Spleen (tissue), 11 donors: ENCODE data around the gene PLS1. TPM values are rescaled to one million over a fixed set of nuclear protein-coding genes. Genes with fewer than 3 reads are reported as not detected.

Experiments
- DNase-seq: peaks from one replicate; pipeline ENCODE4 v3.0.0-alpha.2; 2020
- H3K27ac ChIP-seq, 8 donors: fragments of 200-600 bp; sonication (generic) in 7 of 8; 1 replicate in 4 of 8; 2 replicates in 4 of 8; pipeline versions ENCODE4 v1.5.0 to v1.8.0; 2016 to 2021; ENCODE audit warnings: inconsistent platforms in 4 of 8, mild to moderate bottlenecking in 4 of 8, moderate library complexity in 1 of 8
- H3K27me3 ChIP-seq, 7 donors: fragments of 200-600 bp; sonication (generic) in 6 of 7; replicated peaks in 1 of 7; 1 replicate in 4 of 7; 2 replicates in 3 of 7; pipeline versions ENCODE4 v1.5.0 to v1.8.0; 2016 to 2021; ENCODE audit warnings: inconsistent platforms in 3 of 7, mild to moderate bottlenecking in 1 of 7
- H3K36me3 ChIP-seq, 6 donors: fragments of 200-600 bp; sonication (generic) in 5 of 6; 1 replicate in 4 of 6; 2 replicates in 2 of 6; pipeline versions ENCODE4 v1.5.0 to v1.8.0; 2016 to 2021; ENCODE audit warnings: inconsistent platforms in 2 of 6
- H3K4me1 ChIP-seq, 6 donors: fragments of 200-600 bp; sonication (generic) in 5 of 6; 1 replicate in 3 of 6; 2 replicates in 3 of 6; pipeline versions ENCODE4 v1.5.0 to v1.8.0; 2016 to 2021; ENCODE audit warnings: inconsistent platforms in 3 of 6
- H3K4me3 ChIP-seq, 8 donors: fragments of 200-600 bp; sonication (generic) in 7 of 8; 1 replicate in 4 of 8; 2 replicates in 4 of 8; pipeline versions ENCODE4 v1.5.0 to v1.8.0; 2016 to 2021; ENCODE audit warnings: inconsistent platforms in 4 of 8, mild to moderate bottlenecking in 4 of 8, moderate library complexity in 2 of 8
- H3K9me3 ChIP-seq, 8 donors: fragments of 200-600 bp; sonication (generic) in 7 of 8; 1 replicate in 4 of 8; 2 replicates in 4 of 8; pipeline versions ENCODE4 v1.5.0 to v1.8.0; 2016 to 2021; ENCODE audit warnings: inconsistent platforms in 4 of 8
- POLR2A ChIP-seq, 3 donors: fragments of 450-650 bp; IDR thresholded peaks; one replicate each; pipeline ENCODE4 v1.5.1; 2017; ENCODE audit warnings: antibody characterized with exemption in 3 of 3, mild to moderate bottlenecking in 1 of 3
- POLR2AphosphoS5 ChIP-seq, 3 donors: sonication (generic); formaldehyde crosslinking; IDR thresholded peaks; one replicate each; pipeline ENCODE4 v1.5.1; 2017; ENCODE audit warnings: antibody characterized with exemption in 3 of 3
- WGBS, 5 donors: extraction: QIAGEN DNeasy Blood & Tissue Kit in 3 of 5; methylation state at CpG; one replicate each; pipeline versions ENCODE4 v1.1.5 to v1.1.7; 2013 to 2018; 5-methylcytosine and 5-hydroxymethylcytosine counted together
- intact Hi-C: fragments of 100-400 bp; cut with DNase I; formaldehyde crosslinking; loops from one replicate; pipeline ENCODE4 v1.15.0; 2023; ENCODE audit warnings: low total_unique reads
- polyA plus RNA-seq, 3 donors: library from polyadenylated mRNA; stranded (reverse); fragments of 200-250 nt; gene quantifications; one replicate each; pipeline ENCODE4 v1.2.1, GENCODE V29; 2013
- total RNA-seq, 7 donors: library from RNA; depleted of rRNA in 3 of 7; stranded (reverse); fragments of >200 nt in 3 of 7; fragmentation: NEBNext Ultra II Directional in 4 of 7; extraction: Animal tissue kit (Norgen Biotek cat#: 25700) in 4 of 7; gene quantifications; one replicate each; pipeline versions ENCODE4 v1.1.0 to v1.2.1, GENCODE V29; 2016 to 2021
- TF ChIP-seq, protein P1 (sequence below), 11 experiments: fragments of 200-600 bp in 7 of 11; fragments of 450-650 bp in 4 of 11; sonication (generic) in 4 of 11; IDR thresholded peaks in 8 of 11; conservative IDR thresholded peaks in 3 of 11; 1 replicate in 7 of 11; 2 replicates in 4 of 11; pipeline versions ENCODE4 v1.4.0 to v1.8.0; 2016 to 2021; ENCODE audit warnings: antibody characterized with exemption in 11 of 11, inconsistent platforms in 4 of 11, mild to moderate bottlenecking in 1 of 11
- donor health status: healthy with polysubstance abuse.
- donor health status: DM: no; HTN: no; CAD: no; lungs with moderate emphysema.
- donor health status: DM: no; HTN: no; CAD: no.
- donor health status: Bipolar disorder and iron deficiency.
- donor health status: healthy.
- donor health status: DM: no; HTN: no; CAD: no.
- donor health status: DM: yes; HTN: yes; CAD: no.

Gene PLS1
- total and polyA plus RNA-seq, 10 donors = 0.09 to 3.0 (median 1.2) TPM

DNA sequence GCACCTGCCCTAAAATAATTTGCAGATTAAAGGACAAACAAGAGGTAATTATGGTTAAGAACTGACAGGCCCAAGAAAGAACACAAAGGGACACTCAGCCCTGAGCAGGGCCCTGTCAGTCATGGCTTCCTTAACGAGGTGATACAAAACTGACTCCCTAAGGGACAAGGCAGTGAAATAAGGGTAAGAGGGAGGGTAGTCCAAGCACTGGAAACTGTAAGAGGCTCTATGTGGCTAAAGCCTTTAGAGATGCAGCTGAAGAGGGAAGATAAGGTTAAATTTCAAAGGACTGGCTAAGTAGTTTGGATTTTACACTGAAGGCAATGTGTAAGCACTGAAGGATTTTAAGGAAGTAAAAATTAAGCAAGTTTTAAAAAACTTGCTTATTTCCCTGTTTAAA, 21.5 kb upstream of the PLS1 start:
- DNase-seq = no peak
- no peak for TF ChIP-seq POLR2AphosphoS5 (IDR thresholded peaks at IDR 0.05)
- TF ChIP-seq, protein P1, sequence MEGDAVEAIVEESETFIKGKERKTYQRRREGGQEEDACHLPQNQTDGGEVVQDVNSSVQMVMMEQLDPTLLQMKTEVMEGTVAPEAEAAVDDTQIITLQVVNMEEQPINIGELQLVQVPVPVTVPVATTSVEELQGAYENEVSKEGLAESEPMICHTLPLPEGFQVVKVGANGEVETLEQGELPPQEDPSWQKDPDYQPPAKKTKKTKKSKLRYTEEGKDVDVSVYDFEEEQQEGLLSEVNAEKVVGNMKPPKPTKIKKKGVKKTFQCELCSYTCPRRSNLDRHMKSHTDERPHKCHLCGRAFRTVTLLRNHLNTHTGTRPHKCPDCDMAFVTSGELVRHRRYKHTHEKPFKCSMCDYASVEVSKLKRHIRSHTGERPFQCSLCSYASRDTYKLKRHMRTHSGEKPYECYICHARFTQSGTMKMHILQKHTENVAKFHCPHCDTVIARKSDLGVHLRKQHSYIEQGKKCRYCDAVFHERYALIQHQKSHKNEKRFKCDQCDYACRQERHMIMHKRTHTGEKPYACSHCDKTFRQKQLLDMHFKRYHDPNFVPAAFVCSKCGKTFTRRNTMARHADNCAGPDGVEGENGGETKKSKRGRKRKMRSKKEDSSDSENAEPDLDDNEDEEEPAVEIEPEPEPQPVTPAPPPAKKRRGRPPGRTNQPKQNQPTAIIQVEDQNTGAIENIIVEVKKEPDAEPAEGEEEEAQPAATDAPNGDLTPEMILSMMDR (IDR thresholded peaks at IDR 0.05 in 8 of 11, conservative IDR thresholded peaks at IDR 0.05 in 3 of 11) = no peak
- TF ChIP-seq POLR2A (IDR thresholded peaks at IDR 0.05) = no peak
- Histone ChIP-seq H3K27me3 (no peaks in the 10 kb centered on the region), H3K4me3 (no peak overlapping the region), H3K27ac (peak overlapping the region in 2 of 8 donors; percentile 37 to 45), H3K36me3 (peaks cover 0 to 31% (median 8%) of the 10 kb centered on the region in 6 donors), H3K4me1 (peaks cover 27 to 64% (median 45%) of the 10 kb centered on the region in 6 donors), H3K9me3 (no peaks in the 10 kb centered on the region)
- WGBS, 5 donors = 42 to 75% (median 48%) methylated on average over 1 of the region's 1 CpG
- intact Hi-C loops = no loop called here

- Histone ChIP-seq H3K9me3 (no peaks in the 10 kb centered on the region), H3K27me3 (no peaks in the 10 kb centered on the region), H3K4me3 (peak overlapping the region in 1 of 8 donors; percentile 84), H3K27ac (no peak overlapping the region), H3K36me3 (peaks cover 0 to 15% (median 0%) of the 10 kb centered on the region in 6 donors), H3K4me1 (peaks cover 27 to 65% (median 46%) of the 10 kb centered on the region in 6 donors)
- no peak for DNase-seq
- TF ChIP-seq, protein P1 (IDR thresholded peaks at IDR 0.05 in 8 of 11, conservative IDR thresholded peaks at IDR 0.05 in 3 of 11) = no peak
- TF ChIP-seq POLR2A (IDR thresholded peaks at IDR 0.05) = no peak
- TF ChIP-seq POLR2AphosphoS5 (IDR thresholded peaks at IDR 0.05) = no peak
- intact Hi-C loops = no loop called here
Measured at GRCh38 chr3:142576792-142577191, 19.4 kb upstream of the PLS1 start.

GRCh38 chr3:142577696-142578328, 18.4 kb upstream of the PLS1 start:
- H3K27ac ChIP-seq = peak overlapping the region; percentile 90 to 97 (median 94)
- peaks cover 27 to 65% (median 46%) of the 10 kb centered on the region in 6 donors for H3K4me1 ChIP-seq
- TF ChIP-seq POLR2AphosphoS5 (IDR thresholded peaks at IDR 0.05) (no peak), POLR2A (IDR thresholded peaks at IDR 0.05) (no peak)
- TF ChIP-seq, protein P1 (IDR thresholded peaks at IDR 0.05 in 8 of 11, conservative IDR thresholded peaks at IDR 0.05 in 3 of 11) = no peak
- peak overlapping the region; percentile 81 to 97 (median 90) for H3K4me3 ChIP-seq
- no peaks in the 10 kb centered on the region for H3K27me3 ChIP-seq
- intact Hi-C loops = no loop called here
- H3K9me3 ChIP-seq = no peaks in the 10 kb centered on the region
- no peak for DNase-seq
- 10 to 18% (median 13%) methylated on average over 12 of the region's 12 CpGs for WGBS, 5 donors
- H3K36me3 ChIP-seq = peaks cover 0 to 5% (median 0%) of the 10 kb centered on the region in 6 donors

DNA sequence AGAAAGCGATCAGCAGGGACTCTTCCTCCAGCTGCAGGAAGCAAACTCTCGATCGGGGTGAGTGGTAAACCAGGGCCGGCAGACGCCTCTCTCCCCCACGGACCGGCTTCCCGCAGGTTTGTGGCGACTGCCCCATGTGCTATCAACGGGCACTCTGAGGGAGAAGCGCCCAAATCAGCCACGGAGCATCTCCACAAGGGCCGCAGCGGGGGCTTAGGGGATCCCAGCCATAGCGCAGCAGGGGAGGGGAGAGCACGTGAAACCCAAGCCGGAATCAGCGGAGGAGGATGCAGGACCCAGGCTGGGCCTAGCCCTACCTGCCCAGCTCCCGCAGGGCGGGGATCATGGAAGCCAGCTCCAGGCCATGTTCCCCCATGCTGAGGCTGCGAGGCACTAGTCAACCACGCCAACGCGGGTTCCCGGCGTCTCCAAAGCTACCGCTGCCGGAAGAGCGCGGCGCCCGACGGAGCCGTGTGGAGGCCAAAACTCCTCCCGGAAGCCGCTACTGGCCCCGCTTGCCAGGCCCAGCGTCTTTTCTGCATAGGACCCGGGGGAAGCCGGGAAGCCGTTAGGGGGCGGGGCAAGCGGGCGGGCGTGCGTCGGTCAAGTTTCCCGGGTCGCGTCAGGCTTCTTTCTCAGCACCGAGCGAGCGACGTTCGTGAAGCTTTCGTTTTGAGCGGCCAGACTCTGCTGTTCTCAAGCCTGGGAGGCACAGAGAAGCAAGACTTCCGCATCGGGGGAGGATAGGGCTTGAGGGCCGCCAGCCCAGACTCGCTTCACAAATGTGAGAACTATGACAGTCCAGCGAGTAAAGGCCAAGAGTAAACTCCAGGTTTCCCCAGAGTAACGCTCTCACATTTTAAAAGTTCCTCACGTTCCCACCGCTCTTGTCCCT, 17.6 kb upstream of the PLS1 start, which contains the start of gene ATR:
Gene ATR (minus strand): TSS at position 405 of the 895 bp plus-strand sequence. CDS start 29 bp downstream, at position 376.
- H3K9me3 ChIP-seq = no peaks in the 10 kb centered on the region
- peaks cover 27 to 58% (median 46%) of the 10 kb centered on the region in 6 donors for H3K4me1 ChIP-seq
- TF ChIP-seq POLR2AphosphoS5 (IDR thresholded peaks at IDR 0.05) = peak; percentile 96 to 98 (median 96)
- peak; percentile 16 to 86 (median 17) for TF ChIP-seq POLR2A (IDR thresholded peaks at IDR 0.05)
- TF ChIP-seq, protein P1 (IDR thresholded peaks at IDR 0.05 in 8 of 11, conservative IDR thresholded peaks at IDR 0.05 in 3 of 11) = peak in 6 of 11 experiments; percentile 1 to 43 (median 24)
- peak within 1 kb of the TSS; percentile 81 to 97 (median 90) for H3K4me3 ChIP-seq
- no peaks in the 10 kb centered on the region for H3K27me3 ChIP-seq
- peaks cover 0 to 4% (median 0%) of the 10 kb centered on the region in 6 donors for H3K36me3 ChIP-seq
- peak within 1 kb of the TSS; percentile 90 to 97 (median 94) for H3K27ac ChIP-seq
- intact Hi-C loops = no loop called here
- 0 to 1% (median 0%) methylated on average over 41 to 65 of the region's 65 CpGs for WGBS, 5 donors
- DNase-seq = peak; percentile 99
